Kidney epithelial cell (primary cell): ENCODE measurements around the gene CPXM1. TPM values are rescaled to one million over a fixed set of nuclear protein-coding genes. Genes with fewer than 3 reads are reported as not detected.

Experiments
- DNase-seq: peaks from one replicate; pipeline ENCODE4 v3.0.0-alpha.2; 2010; ENCODE audit warnings: low read depth
- H3K27me3 ChIP-seq: 2 replicates; pipeline ENCODE4 v1.6.0; 2011; ENCODE audit warnings: low read length; ENCODE audit not compliant: control insufficient read depth, insufficient read depth
- H3K36me3 ChIP-seq: 2 replicates; pipeline ENCODE4 v1.5.1; 2011; ENCODE audit warnings: low read length; ENCODE audit not compliant: control insufficient read depth, insufficient read depth
- H3K4me3 ChIP-seq: 2 replicates; pipeline ENCODE4 v1.5.1; 2011; ENCODE audit warnings: low read depth, mild to moderate bottlenecking, control low read depth, low read length
- CTCF ChIP-seq: IDR thresholded peaks from 2 replicates; pipeline ENCODE4 v1.5.1; 2011; ENCODE audit warnings: mild to moderate bottlenecking, moderate library complexity, low read length, control low read depth, inconsistent platforms; ENCODE audit not compliant: insufficient read depth, poor library complexity, severe bottlenecking
- total RNA-seq: library from RNA; depleted of rRNA; stranded (reverse); fragments of >200 nt; gene quantifications from 2 replicates; pipeline ENCODE4 v1.2.3, GENCODE V29; 2015

The CPXM1 gene
- 68.7 and 97.4 TPM in 2 replicates for total RNA-seq

- H3K36me3 ChIP-seq: no peaks in the 10 kb centered on the region
- TF ChIP-seq CTCF: peak; percentile 4
- no peak for DNase-seq
- peaks cover 67% of the 10 kb centered on the region for H3K27me3 ChIP-seq
- H3K4me3 ChIP-seq: peak within 1 kb of the TSS; percentile 51
These were observed at the start of gene CPXM1 for GRCh38 chr20:2800521-2801285. Gene CPXM1 (minus strand): TSS chr20:2800627. CDS start chr20:2800572, 55 bp downstream.

GRCh38 chr20:2849529-2849928 is 49.1 kb upstream of the CPXM1 start:
- Histone ChIP-seq H3K27me3 (no peaks in the 10 kb centered on the region), H3K4me3 (no peak overlapping the region), H3K36me3 (no peaks in the 10 kb centered on the region)
- no peak for DNase-seq
- no peak for TF ChIP-seq CTCF

GRCh38 chr20:2847802-2848201 is 47.4 kb upstream of the CPXM1 start:
- H3K27me3 ChIP-seq: no peaks in the 10 kb centered on the region
- no peak for TF ChIP-seq CTCF

GRCh38 chr20:2846698-2847097 is 46.3 kb upstream of the CPXM1 start:
- Histone ChIP-seq H3K36me3 (no peaks in the 10 kb centered on the region), H3K4me3 (no peak overlapping the region), H3K27me3 (no peaks in the 10 kb centered on the region)
- no peak for DNase-seq
- TF ChIP-seq CTCF: no peak

More at GRCh38 chr20:2847802-2848201, 47.4 kb upstream of the CPXM1 start:
- Histone ChIP-seq H3K4me3 (no peak overlapping the region), H3K36me3 (no peaks in the 10 kb centered on the region)
- no peak for DNase-seq

GRCh38 chr20:2845607-2846006 is 45.2 kb upstream of the CPXM1 start:
- no peaks in the 10 kb centered on the region for H3K27me3 ChIP-seq
- no peak for DNase-seq
- no peak for TF ChIP-seq CTCF
- no peaks in the 10 kb centered on the region for H3K36me3 ChIP-seq
- no peak overlapping the region for H3K4me3 ChIP-seq
